Kidney epithelial cell (primary cell): ENCODE data around the gene ATXN7L1. TPM values are rescaled to one million over a fixed set of nuclear protein-coding genes. Genes with fewer than 3 reads are reported as not detected.
A peak's percentile ranks its signal among the peaks of the same experiment; 100 is the strongest.

Source experiments
- DNase-seq: peaks from one replicate; pipeline ENCODE4 v3.0.0-alpha.2; 2010; ENCODE audit warnings: low read depth
- H3K27me3 ChIP-seq: 2 replicates; pipeline ENCODE4 v1.6.0; 2011; ENCODE audit warnings: low read length; ENCODE audit not compliant: control insufficient read depth, insufficient read depth
- H3K36me3 ChIP-seq: 2 replicates; pipeline ENCODE4 v1.5.1; 2011; ENCODE audit warnings: low read length; ENCODE audit not compliant: control insufficient read depth, insufficient read depth
- H3K4me3 ChIP-seq: 2 replicates; pipeline ENCODE4 v1.5.1; 2011; ENCODE audit warnings: low read depth, mild to moderate bottlenecking, control low read depth, low read length
- total RNA-seq: library from RNA; depleted of rRNA; stranded (reverse); fragments of >200 nt; gene quantifications from 2 replicates; pipeline ENCODE4 v1.2.3, GENCODE V29; 2015
- TF ChIP-seq, protein P1 (sequence below): IDR thresholded peaks from 2 replicates; pipeline ENCODE4 v1.5.1; 2011; ENCODE audit warnings: mild to moderate bottlenecking, moderate library complexity, low read length, control low read depth, inconsistent platforms; ENCODE audit not compliant: insufficient read depth, poor library complexity, severe bottlenecking

ATXN7L1 gene
- total RNA-seq, 1 donor from 2014 or later, result 2.4 TPM

DNA sequence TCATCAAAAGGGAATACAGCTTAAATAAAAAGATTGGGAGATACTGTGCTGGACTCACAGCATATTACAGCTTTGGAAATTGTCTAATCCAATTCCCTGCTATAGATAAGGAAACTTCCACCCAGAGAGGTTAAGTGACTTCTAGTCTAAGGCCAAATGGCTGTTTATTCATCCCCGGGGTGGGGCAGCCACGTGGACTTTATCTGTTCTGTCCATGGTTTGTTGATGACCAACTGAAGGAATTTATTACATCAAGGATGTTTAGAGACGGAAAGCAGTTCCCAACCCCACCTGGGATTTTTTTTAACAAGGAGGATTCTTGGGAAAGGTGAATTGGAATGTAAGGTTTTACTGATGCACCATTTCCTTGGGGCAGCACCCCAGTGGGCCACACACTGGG lies 88.6 kb downstream of the ATXN7L1 start:
- TF ChIP-seq, protein P1, sequence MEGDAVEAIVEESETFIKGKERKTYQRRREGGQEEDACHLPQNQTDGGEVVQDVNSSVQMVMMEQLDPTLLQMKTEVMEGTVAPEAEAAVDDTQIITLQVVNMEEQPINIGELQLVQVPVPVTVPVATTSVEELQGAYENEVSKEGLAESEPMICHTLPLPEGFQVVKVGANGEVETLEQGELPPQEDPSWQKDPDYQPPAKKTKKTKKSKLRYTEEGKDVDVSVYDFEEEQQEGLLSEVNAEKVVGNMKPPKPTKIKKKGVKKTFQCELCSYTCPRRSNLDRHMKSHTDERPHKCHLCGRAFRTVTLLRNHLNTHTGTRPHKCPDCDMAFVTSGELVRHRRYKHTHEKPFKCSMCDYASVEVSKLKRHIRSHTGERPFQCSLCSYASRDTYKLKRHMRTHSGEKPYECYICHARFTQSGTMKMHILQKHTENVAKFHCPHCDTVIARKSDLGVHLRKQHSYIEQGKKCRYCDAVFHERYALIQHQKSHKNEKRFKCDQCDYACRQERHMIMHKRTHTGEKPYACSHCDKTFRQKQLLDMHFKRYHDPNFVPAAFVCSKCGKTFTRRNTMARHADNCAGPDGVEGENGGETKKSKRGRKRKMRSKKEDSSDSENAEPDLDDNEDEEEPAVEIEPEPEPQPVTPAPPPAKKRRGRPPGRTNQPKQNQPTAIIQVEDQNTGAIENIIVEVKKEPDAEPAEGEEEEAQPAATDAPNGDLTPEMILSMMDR, result no peak

DNA sequence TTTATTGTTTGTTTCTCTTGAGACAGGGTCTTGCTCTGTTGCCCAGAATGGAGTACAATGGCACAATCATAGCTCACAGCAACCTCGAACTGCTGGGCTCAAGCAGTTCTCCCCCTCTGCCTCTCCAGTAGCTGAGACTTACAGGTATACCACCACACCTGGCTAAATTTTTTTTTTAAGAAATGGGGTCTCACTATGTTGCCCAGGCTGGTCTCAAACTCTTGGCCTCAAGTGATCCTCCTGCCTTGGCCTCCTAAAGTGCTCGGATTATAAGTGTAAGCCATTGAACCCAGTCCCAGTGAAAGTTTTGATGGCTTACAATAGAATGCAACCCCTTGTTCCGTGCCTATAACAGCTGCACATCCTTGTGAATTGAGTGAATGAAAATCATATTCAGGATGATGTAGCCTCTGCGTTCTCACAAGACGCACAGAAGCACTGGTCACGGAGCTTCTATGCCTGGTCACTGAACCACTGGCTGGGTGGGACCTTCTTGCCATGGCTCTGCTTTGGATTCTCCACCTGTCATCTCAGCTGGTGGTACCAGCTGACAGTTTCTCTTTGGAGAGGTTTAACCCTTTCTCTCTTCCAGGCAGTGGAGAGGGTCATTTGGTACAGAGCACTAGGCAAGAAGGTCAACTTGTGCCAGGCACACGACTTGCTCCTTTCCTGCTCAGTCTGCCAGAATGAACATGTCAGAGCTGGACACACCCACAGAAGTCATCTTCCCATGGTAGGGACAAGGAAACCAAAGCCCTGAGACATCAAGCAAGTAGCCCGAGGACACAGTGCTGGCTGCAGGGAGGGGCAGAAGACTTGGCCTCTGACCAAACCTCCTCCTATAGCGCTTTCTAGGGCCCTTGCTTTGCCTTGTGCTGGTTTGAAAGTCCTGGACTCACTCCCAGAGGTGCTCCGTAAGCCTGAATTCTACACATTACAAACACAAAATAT lies 89.6 kb downstream of the ATXN7L1 start:
- DNase-seq, result no peak
- TF ChIP-seq, protein P1, result no peak
- Histone ChIP-seq H3K27me3 (no peaks in the 10 kb centered on the region), H3K4me3 (no peak overlapping the region), H3K36me3 (no peaks in the 10 kb centered on the region)

More for the DNA sequence above, 88.6 kb downstream of the ATXN7L1 start:
- DNase-seq, result no peak
- no peak overlapping the region for H3K4me3 ChIP-seq
- H3K36me3 ChIP-seq, result no peaks in the 10 kb centered on the region
- H3K27me3 ChIP-seq, result no peaks in the 10 kb centered on the region

DNA sequence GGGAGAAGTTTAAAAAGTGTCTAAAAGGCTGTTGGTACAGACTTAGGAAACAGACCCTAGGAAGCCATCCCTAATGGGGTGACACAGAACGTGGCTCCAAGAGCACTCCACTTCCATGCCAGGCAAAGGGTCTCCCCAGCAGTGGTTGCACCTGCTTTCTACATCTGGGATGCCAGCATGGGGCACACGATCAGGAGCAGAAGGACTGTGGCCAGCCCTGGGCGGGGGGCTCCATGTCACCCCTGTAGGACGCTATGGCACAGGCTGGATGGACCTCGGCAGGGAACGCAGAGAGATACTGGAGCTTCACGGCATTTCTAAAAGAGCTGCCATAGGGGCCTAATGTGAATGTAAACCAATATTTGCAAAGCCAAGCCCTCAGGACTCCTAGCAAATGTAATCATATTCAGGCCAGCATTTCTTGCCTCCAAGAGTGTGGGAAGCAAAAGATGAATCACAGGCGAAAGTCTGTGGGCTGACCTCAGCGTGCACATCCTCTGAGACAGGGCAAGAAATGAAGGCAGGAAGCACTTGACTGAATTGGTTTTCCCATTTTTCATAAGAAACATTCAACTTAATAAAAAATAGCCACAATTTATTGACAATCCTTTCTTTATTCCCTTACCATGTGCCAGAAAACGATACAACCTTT lies 93.9 kb downstream of the ATXN7L1 start:
- no peak overlapping the region for H3K4me3 ChIP-seq
- TF ChIP-seq, protein P1, result no peak
- no peaks in the 10 kb centered on the region for H3K36me3 ChIP-seq
- peak; percentile 29 for DNase-seq
- no peaks in the 10 kb centered on the region for H3K27me3 ChIP-seq

GRCh38 chr7:105779856-105780780 lies 96.3 kb downstream of the ATXN7L1 start:
- no peak for DNase-seq
- H3K36me3 ChIP-seq, result no peaks in the 10 kb centered on the region
- TF ChIP-seq, protein P1, result no peak
- H3K27me3 ChIP-seq, result no peaks in the 10 kb centered on the region
- H3K4me3 ChIP-seq, result no peak overlapping the region

GRCh38 chr7:105778956-105779355 lies 97.4 kb downstream of the ATXN7L1 start:
- no peaks in the 10 kb centered on the region for H3K27me3 ChIP-seq
- H3K4me3 ChIP-seq, result no peak overlapping the region
- H3K36me3 ChIP-seq, result no peaks in the 10 kb centered on the region
- TF ChIP-seq, protein P1, result no peak
- no peak for DNase-seq
